Measurements from ENCODE around the gene CAPN5.

The CAPN5 gene

GRCh38 chr11:77120571-77120970, 53.8 kb downstream of the CAPN5 start:
- TF ChIP-seq EZH2phosphoT487 (IDR thresholded peaks at IDR 0.05; ENCODE audit: low read depth) (no peak), CTCF (IDR thresholded peaks at IDR 0.05; ENCODE audit: low read depth, low read length) (no peak)
- H3K4me1 ChIP-seq (ENCODE audit: low read length), result no peaks in the 10 kb centered on the region
- no peak overlapping the region for H2AFZ ChIP-seq (ENCODE audit: low read depth, low read length)
- H3K36me3 ChIP-seq (replicated peaks; ENCODE audit: low read depth, low read length), result no peaks in the 10 kb centered on the region
- H3K9ac ChIP-seq (ENCODE audit: low read length), result no peak overlapping the region
- H3K27me3 ChIP-seq (ENCODE audit: low read depth, low read length), result no peaks in the 10 kb centered on the region
- no peak overlapping the region for H3K4me3 ChIP-seq (ENCODE audit: low read length)
- H4K20me1 ChIP-seq (ENCODE audit: insufficient read depth, low read length), result no peaks in the 10 kb centered on the region
- no peak overlapping the region for H3K27ac ChIP-seq (ENCODE audit: low read length)
- H3K79me2 ChIP-seq (ENCODE audit: low read length), result no peaks in the 10 kb centered on the region
- H3K4me2 ChIP-seq (ENCODE audit: low read length), result no peak overlapping the region
- H3K9me3 ChIP-seq (ENCODE audit: insufficient read depth, low read length), result no peaks in the 10 kb centered on the region

GRCh38 chr11:77121096-77121640, 54.4 kb downstream of the CAPN5 start:
- Histone ChIP-seq H3K36me3 (replicated peaks; ENCODE audit: low read depth, low read length) (no peaks in the 10 kb centered on the region), H3K27me3 (ENCODE audit: low read depth, low read length) (no peaks in the 10 kb centered on the region), H3K9ac (ENCODE audit: low read length) (no peak overlapping the region), H3K27ac (ENCODE audit: low read length) (no peak overlapping the region), H3K4me1 (ENCODE audit: low read length) (no peaks in the 10 kb centered on the region), H3K4me2 (ENCODE audit: low read length) (no peak overlapping the region), H3K9me3 (ENCODE audit: insufficient read depth, low read length) (no peaks in the 10 kb centered on the region), H4K20me1 (ENCODE audit: insufficient read depth, low read length) (no peaks in the 10 kb centered on the region), H2AFZ (ENCODE audit: low read depth, low read length) (no peak overlapping the region), H3K4me3 (ENCODE audit: low read length) (no peak overlapping the region), H3K79me2 (ENCODE audit: low read length) (no peaks in the 10 kb centered on the region)
- TF ChIP-seq CTCF (IDR thresholded peaks at IDR 0.05; ENCODE audit: low read depth, low read length) (no peak), EZH2phosphoT487 (IDR thresholded peaks at IDR 0.05; ENCODE audit: low read depth) (no peak)

GRCh38 chr11:77121876-77122575, 55.3 kb downstream of the CAPN5 start:
- Histone ChIP-seq H3K4me2 (ENCODE audit: low read length) (no peak overlapping the region), H3K9me3 (ENCODE audit: insufficient read depth, low read length) (no peaks in the 10 kb centered on the region), H3K4me3 (ENCODE audit: low read length) (no peak overlapping the region), H3K9ac (ENCODE audit: low read length) (no peak overlapping the region), H3K36me3 (replicated peaks; ENCODE audit: low read depth, low read length) (no peaks in the 10 kb centered on the region), H3K27me3 (ENCODE audit: low read depth, low read length) (no peaks in the 10 kb centered on the region), H3K79me2 (ENCODE audit: low read length) (no peaks in the 10 kb centered on the region), H3K4me1 (ENCODE audit: low read length) (peaks cover 3% of the 10 kb centered on the region; the same call in 1 of the 2 replicates), H4K20me1 (ENCODE audit: insufficient read depth, low read length) (no peaks in the 10 kb centered on the region), H2AFZ (ENCODE audit: low read depth, low read length) (no peak overlapping the region), H3K27ac (ENCODE audit: low read length) (no peak overlapping the region)
- TF ChIP-seq CTCF (IDR thresholded peaks at IDR 0.05; ENCODE audit: low read depth, low read length) (no peak), EZH2phosphoT487 (IDR thresholded peaks at IDR 0.05; ENCODE audit: low read depth) (no peak)

DNA sequence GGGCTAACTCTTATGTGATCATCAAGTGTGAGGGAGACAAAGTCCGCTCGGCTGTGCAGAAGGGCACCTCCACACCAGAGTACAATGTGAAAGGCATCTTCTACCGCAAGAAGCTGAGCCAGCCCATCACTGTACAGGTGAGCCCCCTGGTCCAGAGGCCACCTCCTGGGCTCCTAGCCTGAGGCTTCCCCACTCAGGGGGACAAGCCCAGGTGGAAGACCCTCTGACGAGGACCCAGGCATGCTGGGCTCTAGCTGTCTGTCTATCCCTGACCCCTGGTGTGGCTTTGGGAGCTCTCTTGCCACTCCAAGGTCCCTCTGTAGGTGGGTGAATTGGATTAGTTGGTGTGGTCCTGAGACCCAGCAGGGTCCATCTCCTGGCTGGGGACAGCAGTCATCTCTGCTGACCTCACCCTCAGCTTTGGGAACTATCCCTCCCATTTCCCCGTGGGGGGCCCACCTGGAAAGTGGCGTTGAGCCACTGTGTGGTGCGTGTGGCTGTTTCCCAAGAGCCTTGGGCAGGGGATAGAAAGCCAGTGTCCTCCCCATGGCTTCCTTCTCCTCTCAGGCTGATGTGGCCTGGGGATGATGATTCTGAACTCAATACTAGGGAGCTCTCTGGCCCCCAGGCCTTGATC, 55.9 kb downstream of the CAPN5 start:
- H3K4me1 ChIP-seq (ENCODE audit: low read length), result peaks cover 7% of the 10 kb centered on the region
- no peaks in the 10 kb centered on the region for H4K20me1 ChIP-seq (ENCODE audit: insufficient read depth, low read length)
- no peaks in the 10 kb centered on the region for H3K27me3 ChIP-seq (ENCODE audit: low read depth, low read length)
- H3K9ac ChIP-seq (ENCODE audit: low read length), result no peak overlapping the region
- H2AFZ ChIP-seq (ENCODE audit: low read depth, low read length), result no peak overlapping the region
- no peak overlapping the region for H3K27ac ChIP-seq (ENCODE audit: low read length)
- no peak overlapping the region for H3K4me2 ChIP-seq (ENCODE audit: low read length)
- TF ChIP-seq EZH2phosphoT487 (IDR thresholded peaks at IDR 0.05; ENCODE audit: low read depth), result no peak
- no peak for TF ChIP-seq CTCF (IDR thresholded peaks at IDR 0.05; ENCODE audit: low read depth, low read length)
- no peaks in the 10 kb centered on the region for H3K36me3 ChIP-seq (replicated peaks; ENCODE audit: low read depth, low read length)
- no peaks in the 10 kb centered on the region for H3K79me2 ChIP-seq (ENCODE audit: low read length)
- H3K4me3 ChIP-seq (ENCODE audit: low read length), result no peak overlapping the region
- no peaks in the 10 kb centered on the region for H3K9me3 ChIP-seq (ENCODE audit: insufficient read depth, low read length)

Data from OCI-LY3 (cell line).